ENCODE measurements around the gene DUSP7. TPM values are rescaled to one million over a fixed set of nuclear protein-coding genes. Genes with fewer than 3 reads are reported as not detected.

Gene DUSP7
- total RNA-seq, 1 donor from 2014 or later = 37.4 TPM

DNA sequence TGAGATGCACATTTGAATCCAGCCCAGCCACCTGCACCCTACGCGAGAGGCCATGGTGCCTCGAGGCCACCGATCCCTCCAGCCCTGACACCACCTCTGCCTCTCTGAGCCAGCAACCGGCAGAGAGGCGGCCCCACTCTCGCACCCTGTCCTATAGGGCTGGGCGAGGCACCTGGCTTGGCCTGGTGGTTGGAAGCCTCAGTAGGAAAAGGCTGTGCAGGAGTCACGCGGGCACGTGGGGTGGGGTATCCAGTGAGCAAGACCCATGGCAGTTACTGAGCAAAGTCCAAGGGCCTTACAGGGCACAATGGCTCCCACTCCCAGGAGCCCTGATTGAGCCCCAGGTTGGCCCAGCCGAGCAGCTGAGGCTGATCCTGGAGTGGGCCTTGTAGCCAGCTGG lies 12.4 kb upstream of the DUSP7 start:
- no peaks in the 10 kb centered on the region for H3K27me3 Mint-ChIP-seq (ENCODE audit: insufficient read depth)
- no peaks in the 10 kb centered on the region for H3K4me1 Mint-ChIP-seq (ENCODE audit: low read depth)
- no peaks in the 10 kb centered on the region for H3K36me3 Mint-ChIP-seq (ENCODE audit: low read depth)
- intact Hi-C loops (cut with micrococcal nuclease) = no loop called here
- H3K27ac Mint-ChIP-seq = no peak overlapping the region
- no peaks in the 10 kb centered on the region for H3K9me3 Mint-ChIP-seq
- no peak overlapping the region for H3K4me3 Mint-ChIP-seq
- DNase-seq (ENCODE audit: low spot score) = no peak

DNA sequence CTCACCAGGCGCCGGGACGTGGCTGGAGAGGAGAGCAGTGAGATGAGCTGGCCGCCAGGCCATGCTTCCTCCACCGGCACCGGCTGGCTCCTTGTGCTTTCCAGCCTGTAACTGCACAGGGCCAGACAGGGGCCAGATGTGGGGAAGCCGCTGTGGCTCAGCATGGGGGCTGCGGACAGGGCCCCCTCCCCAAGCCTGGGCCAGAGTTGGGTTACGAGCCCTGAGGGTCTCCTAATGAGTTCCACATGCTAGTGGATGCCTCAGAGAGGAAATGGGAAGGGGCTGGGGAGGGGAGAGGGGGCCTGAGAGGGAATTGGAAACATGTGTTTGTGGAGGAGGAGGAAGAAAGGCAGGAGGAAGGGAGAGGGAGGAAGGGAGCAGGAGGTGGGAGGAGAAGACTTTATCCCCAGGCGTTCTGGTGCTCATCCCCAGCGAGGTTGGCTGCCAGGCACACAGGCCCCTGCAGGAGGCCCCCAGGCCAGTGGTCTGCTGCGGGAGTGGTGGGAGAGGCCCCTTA lies 11.7 kb upstream of the DUSP7 start:
- no peaks in the 10 kb centered on the region for H3K36me3 Mint-ChIP-seq (ENCODE audit: low read depth)
- H3K27ac Mint-ChIP-seq = no peak overlapping the region
- H3K4me1 Mint-ChIP-seq (ENCODE audit: low read depth) = peaks cover under 1% of the 10 kb centered on the region
- H3K27me3 Mint-ChIP-seq (ENCODE audit: insufficient read depth) = no peaks in the 10 kb centered on the region
- no peak overlapping the region for H3K4me3 Mint-ChIP-seq
- intact Hi-C loops (cut with micrococcal nuclease) = no loop called here
- no peaks in the 10 kb centered on the region for H3K9me3 Mint-ChIP-seq
- no peak for DNase-seq (ENCODE audit: low spot score)

DNA sequence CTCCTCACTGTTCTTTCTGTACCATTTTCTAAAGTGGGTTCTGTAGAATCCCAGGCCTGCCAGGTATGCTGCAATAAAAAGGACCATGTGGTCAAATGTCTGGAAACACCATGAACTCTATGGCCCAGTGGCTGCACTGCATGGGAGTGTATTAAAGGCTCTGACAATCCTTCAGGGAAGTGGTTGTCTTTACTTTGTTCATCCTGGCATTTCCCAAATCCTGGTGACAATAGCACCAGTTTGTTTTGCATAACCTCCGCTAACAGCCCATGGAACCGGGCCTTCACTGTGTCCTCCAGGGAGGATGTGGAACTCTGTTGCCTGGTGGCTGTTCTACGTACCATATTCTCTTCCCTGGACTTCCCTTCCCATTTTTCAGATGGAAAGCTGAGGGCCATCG lies 11.2 kb upstream of the DUSP7 start:
- no peaks in the 10 kb centered on the region for H3K27me3 Mint-ChIP-seq (ENCODE audit: insufficient read depth)
- no peaks in the 10 kb centered on the region for H3K36me3 Mint-ChIP-seq (ENCODE audit: low read depth)
- intact Hi-C loops (cut with micrococcal nuclease) = no loop called here
- no peak for DNase-seq (ENCODE audit: low spot score)
- peaks cover 6% of the 10 kb centered on the region for H3K4me1 Mint-ChIP-seq (ENCODE audit: low read depth)
- H3K4me3 Mint-ChIP-seq = no peak overlapping the region
- H3K27ac Mint-ChIP-seq = no peak overlapping the region
- no peaks in the 10 kb centered on the region for H3K9me3 Mint-ChIP-seq

DNA sequence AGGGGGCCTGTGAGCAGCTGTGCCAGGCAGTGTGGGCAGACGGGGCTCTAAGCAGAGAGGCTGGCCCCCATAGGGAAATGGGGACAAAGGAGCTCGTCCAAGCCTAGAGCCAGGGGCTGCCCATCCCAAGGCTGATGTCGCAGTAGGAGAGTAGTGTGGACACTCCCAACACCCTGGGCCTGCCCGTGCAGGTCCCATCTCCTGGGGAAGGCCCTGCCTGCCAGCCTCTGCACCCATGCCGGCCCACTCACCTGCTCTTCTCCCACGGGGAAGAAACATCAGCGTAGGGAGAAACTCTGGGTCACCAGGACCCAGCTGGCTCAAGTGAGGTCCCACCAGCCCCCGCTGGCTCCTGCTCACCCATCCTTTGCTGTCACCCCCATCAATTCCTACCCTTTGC lies 10.7 kb upstream of the DUSP7 start:
- DNase-seq (ENCODE audit: low spot score) = no peak
- Mint-ChIP-seq H3K27ac (no peak overlapping the region), H3K36me3 (ENCODE audit: low read depth) (no peaks in the 10 kb centered on the region), H3K27me3 (ENCODE audit: insufficient read depth) (no peaks in the 10 kb centered on the region), H3K4me1 (ENCODE audit: low read depth) (peaks cover 10% of the 10 kb centered on the region), H3K9me3 (no peaks in the 10 kb centered on the region), H3K4me3 (no peak overlapping the region)
- intact Hi-C loops (cut with micrococcal nuclease) = no loop called here

DNA sequence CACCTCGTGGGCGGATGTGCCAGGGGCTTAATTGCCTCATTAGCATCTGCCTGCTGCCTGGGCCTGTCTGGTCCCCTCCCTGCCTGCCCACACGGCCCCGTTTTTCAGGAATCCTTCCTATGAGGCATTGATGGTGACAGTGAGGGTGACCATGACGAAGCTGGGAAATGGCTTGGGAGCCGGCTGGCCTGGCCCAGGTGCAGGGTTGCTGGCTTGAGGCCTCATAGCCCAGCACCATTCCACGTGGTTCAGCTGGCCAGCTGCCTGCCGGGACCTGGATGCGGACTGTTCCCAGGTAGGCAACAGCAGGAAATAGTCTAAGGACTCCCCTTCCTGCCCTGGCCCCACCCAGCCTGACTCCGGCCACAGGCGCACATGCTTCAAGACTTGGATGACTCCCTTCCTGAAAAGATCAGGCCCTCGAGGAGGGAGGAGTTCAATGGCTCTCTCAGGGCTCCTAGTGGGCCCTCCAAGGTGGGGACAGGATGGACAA lies 8.9 kb upstream of the DUSP7 start:
- H3K27me3 Mint-ChIP-seq (ENCODE audit: insufficient read depth) = no peaks in the 10 kb centered on the region
- intact Hi-C loops (cut with micrococcal nuclease) = no loop called here
- no peak for DNase-seq (ENCODE audit: low spot score)
- no peaks in the 10 kb centered on the region for H3K9me3 Mint-ChIP-seq
- H3K36me3 Mint-ChIP-seq (ENCODE audit: low read depth) = no peaks in the 10 kb centered on the region
- peaks cover 10% of the 10 kb centered on the region for H3K4me1 Mint-ChIP-seq (ENCODE audit: low read depth)
- no peak overlapping the region for H3K27ac Mint-ChIP-seq
- no peak overlapping the region for H3K4me3 Mint-ChIP-seq

DNA sequence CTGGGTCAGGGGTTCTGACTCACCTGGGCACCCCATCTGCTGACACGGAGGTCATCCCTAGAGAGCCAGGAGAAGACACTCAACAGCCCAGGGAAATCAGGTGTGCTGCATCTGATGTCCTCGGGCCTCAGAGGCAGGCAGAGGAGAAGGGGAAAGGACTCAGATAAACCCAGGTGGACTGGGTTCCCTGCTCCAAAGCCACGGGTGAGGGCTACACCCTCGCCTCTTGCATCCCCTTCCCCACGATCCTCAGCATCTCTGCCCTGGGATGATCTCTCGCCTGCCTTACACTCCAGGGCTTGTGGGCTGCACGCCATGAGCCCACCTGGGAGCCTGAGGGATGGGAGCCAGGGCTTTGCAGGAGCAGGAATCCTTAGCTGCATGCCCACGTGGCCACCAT lies 8.2 kb upstream of the DUSP7 start:
- intact Hi-C loops (cut with micrococcal nuclease) = no loop called here
- H3K27me3 Mint-ChIP-seq (ENCODE audit: insufficient read depth) = peaks cover 2% of the 10 kb centered on the region
- H3K9me3 Mint-ChIP-seq = no peaks in the 10 kb centered on the region
- no peaks in the 10 kb centered on the region for H3K36me3 Mint-ChIP-seq (ENCODE audit: low read depth)
- no peak overlapping the region for H3K27ac Mint-ChIP-seq
- DNase-seq (ENCODE audit: low spot score) = no peak
- peaks cover 10% of the 10 kb centered on the region for H3K4me1 Mint-ChIP-seq (ENCODE audit: low read depth)
- H3K4me3 Mint-ChIP-seq = no peak overlapping the region

DNA sequence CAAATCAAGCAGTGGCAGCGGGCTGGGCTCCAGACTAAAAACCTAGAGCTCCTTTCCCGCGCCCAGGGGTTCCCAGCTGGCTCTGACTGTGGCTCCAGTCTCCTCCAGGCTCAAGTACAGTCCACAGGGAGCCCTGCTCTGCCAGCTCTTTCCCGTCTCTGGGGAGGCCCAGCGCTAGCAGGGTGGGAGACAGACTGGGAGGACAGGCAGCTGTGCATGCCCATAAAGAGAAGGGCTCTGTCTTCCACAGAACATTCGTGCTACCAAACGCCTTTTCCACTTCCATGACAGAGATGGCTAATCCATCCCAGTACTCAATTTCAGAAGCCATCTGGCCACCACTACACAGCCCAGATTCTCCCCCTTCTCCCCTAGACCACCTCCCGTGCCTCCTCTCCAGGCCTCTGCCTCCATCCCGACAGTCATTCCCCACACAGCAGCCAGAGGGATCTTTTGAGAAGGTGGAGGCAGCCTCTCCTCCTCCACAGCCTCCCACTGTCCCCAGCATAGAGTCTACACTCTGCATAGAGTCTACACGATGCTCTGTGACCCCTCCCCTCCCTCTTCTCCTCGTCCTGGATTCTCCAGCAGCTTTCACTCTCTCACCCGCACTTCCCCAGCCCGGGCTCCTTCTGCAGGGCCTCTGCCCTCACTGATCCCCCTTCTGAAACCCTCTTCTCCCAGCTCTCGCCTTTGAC lies 6.8 kb upstream of the DUSP7 start:
- intact Hi-C loops (cut with micrococcal nuclease) = no loop called here
- H3K4me3 Mint-ChIP-seq = no peak overlapping the region
- no peaks in the 10 kb centered on the region for H3K36me3 Mint-ChIP-seq (ENCODE audit: low read depth)
- no peaks in the 10 kb centered on the region for H3K9me3 Mint-ChIP-seq
- H3K27me3 Mint-ChIP-seq (ENCODE audit: insufficient read depth) = peaks cover 2% of the 10 kb centered on the region
- no peak for DNase-seq (ENCODE audit: low spot score)
- no peak overlapping the region for H3K27ac Mint-ChIP-seq
- peaks cover 10% of the 10 kb centered on the region for H3K4me1 Mint-ChIP-seq (ENCODE audit: low read depth)

DNA sequence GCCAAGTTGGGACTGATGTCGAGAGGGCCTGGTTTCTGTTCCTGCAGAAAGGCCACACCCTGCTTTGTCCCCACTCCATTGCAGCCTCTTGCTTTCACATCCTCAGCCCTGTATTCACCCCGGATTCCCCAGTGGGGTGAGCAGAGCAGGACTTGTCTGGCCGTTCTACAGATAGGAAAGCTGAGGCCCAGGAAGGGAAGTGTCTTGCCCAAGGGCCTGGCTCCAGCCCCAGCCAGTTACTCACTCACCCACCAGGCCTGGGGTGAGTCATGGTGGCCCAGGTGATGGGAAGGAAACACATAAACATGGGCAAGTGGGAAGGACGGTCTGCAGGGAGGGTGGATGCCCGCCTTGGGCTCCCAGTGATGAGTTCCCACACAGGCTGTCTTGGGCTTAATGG lies 6.1 kb upstream of the DUSP7 start:
- no peaks in the 10 kb centered on the region for H3K36me3 Mint-ChIP-seq (ENCODE audit: low read depth)
- peaks cover 10% of the 10 kb centered on the region for H3K4me1 Mint-ChIP-seq (ENCODE audit: low read depth)
- no peaks in the 10 kb centered on the region for H3K9me3 Mint-ChIP-seq
- intact Hi-C loops (cut with micrococcal nuclease) = no loop called here
- DNase-seq (ENCODE audit: low spot score) = no peak
- H3K4me3 Mint-ChIP-seq = no peak overlapping the region
- peaks cover 2% of the 10 kb centered on the region for H3K27me3 Mint-ChIP-seq (ENCODE audit: insufficient read depth)
- H3K27ac Mint-ChIP-seq = no peak overlapping the region

DNA sequence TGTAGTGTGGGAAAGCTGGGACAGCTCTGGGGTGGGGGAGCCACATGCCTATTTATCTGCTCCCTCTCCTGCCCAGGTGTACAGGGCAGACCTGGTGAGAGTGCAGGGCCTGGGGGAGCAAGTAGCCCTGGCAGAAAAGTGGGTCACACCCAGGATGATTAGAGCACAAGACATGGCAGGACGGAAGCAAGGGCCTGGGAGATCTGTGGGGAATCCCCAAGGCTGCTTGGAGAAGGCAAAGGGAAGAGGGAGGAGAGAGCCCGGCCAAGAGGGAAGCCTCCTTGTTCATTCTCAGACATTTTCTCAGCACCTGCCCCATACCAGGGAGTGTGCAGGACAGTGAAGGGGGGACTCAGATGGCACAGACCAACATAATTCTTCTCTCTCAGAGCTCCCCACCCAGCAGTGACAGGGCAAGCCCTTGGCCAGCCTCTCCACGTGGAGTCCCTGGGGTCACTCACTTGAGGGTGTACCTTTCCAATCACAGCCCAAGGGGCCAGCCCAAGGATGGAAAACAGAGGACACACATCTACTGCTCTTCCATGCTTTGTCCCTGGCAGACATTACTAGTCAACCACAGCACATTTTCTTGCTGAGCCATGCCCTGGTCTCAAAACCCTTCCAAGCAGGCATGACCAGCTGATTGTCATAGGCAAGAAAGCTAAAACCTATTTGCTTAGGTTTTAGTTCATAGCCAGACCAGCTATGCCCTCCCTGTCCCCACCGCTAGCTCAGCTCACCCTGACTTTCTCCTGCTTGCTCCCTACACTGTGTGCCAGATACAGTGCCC lies 4.9 kb upstream of the DUSP7 start:
- Mint-ChIP-seq H3K4me3 (no peak overlapping the region), H3K36me3 (ENCODE audit: low read depth) (no peaks in the 10 kb centered on the region), H3K4me1 (ENCODE audit: low read depth) (peaks cover 15% of the 10 kb centered on the region), H3K27me3 (ENCODE audit: insufficient read depth) (peaks cover 2% of the 10 kb centered on the region), H3K27ac (no peak overlapping the region), H3K9me3 (no peaks in the 10 kb centered on the region)
- intact Hi-C loops (cut with micrococcal nuclease) = no loop called here
- DNase-seq (ENCODE audit: low spot score) = no peak

DNA sequence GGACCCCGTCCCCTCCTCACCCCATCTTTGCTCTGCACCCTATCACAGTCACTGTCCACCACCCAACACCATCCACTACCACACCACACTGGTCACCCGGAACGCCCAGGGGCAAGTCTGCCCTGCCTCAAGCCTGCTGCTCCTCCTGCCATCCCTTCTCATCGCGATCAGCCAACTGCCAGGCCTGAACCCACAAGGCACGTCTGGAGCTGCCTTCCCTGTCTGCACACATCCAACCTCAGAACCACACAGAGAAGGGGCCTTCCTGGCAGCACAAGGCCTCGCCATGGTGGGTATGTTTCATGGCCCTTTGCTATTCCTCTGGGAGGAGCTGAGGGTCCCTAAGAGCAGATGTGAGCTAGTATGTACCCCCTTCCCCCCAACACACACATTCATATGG lies 3.4 kb upstream of the DUSP7 start:
- no peaks in the 10 kb centered on the region for H3K36me3 Mint-ChIP-seq (ENCODE audit: low read depth)
- peaks cover 15% of the 10 kb centered on the region for H3K4me1 Mint-ChIP-seq (ENCODE audit: low read depth)

DNA sequence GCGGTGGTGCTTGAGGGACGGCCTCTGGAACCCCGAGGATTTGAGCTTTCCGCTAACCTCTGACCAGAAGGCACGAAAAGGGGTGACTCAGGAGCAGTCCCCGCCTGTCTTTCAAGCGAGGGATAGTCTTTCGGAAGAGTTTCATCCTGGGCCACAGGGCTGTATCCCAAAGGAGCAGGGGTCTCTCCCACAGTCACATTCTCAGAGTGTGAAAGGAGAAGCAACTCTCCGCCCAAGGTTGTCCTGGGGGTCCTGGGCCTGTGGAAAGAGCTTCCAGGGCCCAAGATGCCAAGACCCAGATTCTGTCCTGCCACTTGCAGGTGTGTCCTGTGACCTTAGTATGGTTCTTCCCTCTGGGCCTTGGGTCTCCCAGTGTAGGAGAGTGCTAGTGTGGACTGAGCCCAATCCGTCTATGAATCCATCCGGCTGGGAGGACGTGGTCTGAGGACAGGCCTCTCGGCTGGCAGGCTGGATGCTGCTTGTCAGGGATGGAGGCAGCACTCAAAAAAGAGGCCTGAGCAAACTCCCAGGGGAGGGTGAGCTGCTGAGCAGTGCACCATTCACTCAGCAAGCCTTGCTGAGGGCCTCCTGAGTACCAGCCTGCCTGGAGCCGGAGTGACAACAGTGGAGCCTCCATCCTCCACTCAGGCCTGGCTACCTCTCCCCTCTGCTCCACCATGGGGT lies 1.6 kb upstream of the DUSP7 start:
- Mint-ChIP-seq H3K27me3 (ENCODE audit: insufficient read depth) (peaks cover 2% of the 10 kb centered on the region), H3K27ac (no peak overlapping the region), H3K9me3 (no peaks in the 10 kb centered on the region), H3K4me1 (ENCODE audit: low read depth) (peaks cover 31% of the 10 kb centered on the region), H3K36me3 (ENCODE audit: low read depth) (peaks cover 13% of the 10 kb centered on the region), H3K4me3 (no peak overlapping the region)
- DNase-seq (ENCODE audit: low spot score) = no peak
- intact Hi-C loops (cut with micrococcal nuclease) = loop anchor here (1.0 to 10.0 kb wide), 18 partner anchors 57 to 1703 kb away; partner anchors contain the start of genes ABHD14A, ABHD14B, ACY1 and ALAS1

More for the DNA sequence above, 3.4 kb upstream of the DUSP7 start:
- Mint-ChIP-seq H3K9me3 (no peaks in the 10 kb centered on the region), H3K27ac (peak overlapping the region; percentile 70), H3K27me3 (ENCODE audit: insufficient read depth) (peaks cover 2% of the 10 kb centered on the region), H3K4me3 (no peak overlapping the region)
- intact Hi-C loops (cut with micrococcal nuclease) = loop anchor here (5.0 to 10.0 kb wide), 6 partner anchors 387 to 1705 kb away; partner anchors contain the start of genes C3orf18, CYB561D2, GNL3 and HEMK1
- no peak for DNase-seq (ENCODE audit: low spot score)

DNA sequence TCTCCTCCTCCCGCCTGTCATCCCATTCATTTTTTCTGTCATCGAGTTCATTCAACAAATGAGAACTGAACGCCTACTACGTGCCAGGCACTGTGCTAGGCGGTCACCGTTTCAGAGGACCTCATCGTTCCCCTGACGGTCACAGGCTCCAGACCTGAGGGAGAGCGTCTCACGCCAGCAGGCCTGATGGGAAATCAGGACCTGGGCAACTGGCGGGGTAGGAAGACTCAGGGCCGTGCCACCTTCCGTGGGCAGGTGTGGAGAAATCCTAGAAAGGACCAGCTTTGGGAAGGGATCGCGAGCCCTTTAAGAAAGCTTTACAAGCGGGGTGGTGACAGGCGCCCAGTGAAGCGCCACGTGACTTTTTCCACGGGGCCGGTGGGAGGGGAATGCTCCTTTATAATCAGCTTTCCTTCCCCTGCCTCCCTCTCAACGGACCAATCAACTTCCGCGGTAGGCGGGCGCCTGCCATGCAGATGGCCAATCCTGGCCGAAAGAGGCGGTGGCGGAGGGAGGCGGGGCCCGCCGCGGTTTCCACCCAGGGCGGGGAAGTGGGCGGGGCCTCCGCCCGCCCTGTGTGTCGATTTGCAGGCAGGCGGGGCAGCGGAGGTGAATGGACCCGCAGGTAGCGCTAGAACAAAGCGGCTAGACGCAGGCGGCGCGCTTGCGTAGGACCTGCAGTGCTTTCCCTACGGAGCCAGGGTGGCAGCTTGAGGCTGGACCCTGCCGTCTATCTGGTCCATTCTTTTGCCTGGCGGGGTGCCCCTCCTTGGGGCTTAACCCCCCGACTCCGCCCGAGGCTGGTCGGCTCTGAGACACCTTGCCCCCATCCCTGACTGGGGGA lies 819 bp upstream of the DUSP7 start:
- peak; percentile 99 for DNase-seq (ENCODE audit: low spot score)
- H3K36me3 Mint-ChIP-seq (ENCODE audit: low read depth) = peaks cover 19% of the 10 kb centered on the region
- peak overlapping the region; percentile 94 for H3K27ac Mint-ChIP-seq
- intact Hi-C loops (cut with micrococcal nuclease) = loop anchor here (1.0 to 10.0 kb wide), 18 partner anchors 56 to 1702 kb away; partner anchors contain the start of genes ABHD14A, ABHD14B, ACY1 and ALAS1
- peak overlapping the region; percentile 91 for H3K4me3 Mint-ChIP-seq
- H3K27me3 Mint-ChIP-seq (ENCODE audit: insufficient read depth) = peaks cover 2% of the 10 kb centered on the region
- peaks cover 31% of the 10 kb centered on the region for H3K4me1 Mint-ChIP-seq (ENCODE audit: low read depth)
- no peaks in the 10 kb centered on the region for H3K9me3 Mint-ChIP-seq
